ENCODE results near the gene LDHD. TPM values are rescaled to one million over a fixed set of nuclear protein-coding genes. Genes with fewer than 3 reads are reported as not detected.

The LDHD gene
- total RNA-seq, 1 donor from 2014 or later = not detected

DNA sequence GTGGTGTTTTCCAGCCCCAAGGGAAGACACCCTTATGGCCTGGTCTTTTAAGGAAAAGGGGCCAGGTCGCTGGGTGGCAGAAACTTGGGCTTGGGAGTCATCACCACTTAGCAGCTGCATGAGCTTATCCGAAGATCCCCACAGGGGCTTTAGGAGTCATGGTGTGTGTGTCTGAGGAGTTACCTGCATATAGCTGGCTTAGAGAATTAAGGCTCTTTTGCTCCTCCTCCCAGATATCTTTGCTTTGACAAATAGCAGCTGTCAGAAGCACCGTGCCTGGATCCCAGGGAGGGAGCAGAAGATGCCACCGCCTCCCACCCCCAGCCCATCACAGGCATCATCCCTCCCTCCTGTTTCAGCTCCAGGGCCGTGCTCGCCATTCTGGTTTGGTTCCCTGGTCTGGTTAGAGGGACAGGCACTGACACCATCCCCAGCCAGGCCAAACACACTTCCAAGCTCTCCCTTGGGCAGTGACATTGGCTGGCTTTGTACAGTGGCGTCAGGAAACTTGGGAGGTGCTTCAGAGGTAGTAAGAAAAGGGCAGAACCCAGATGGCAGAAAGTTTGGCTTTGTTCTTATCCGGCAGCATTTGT, 17.4 kb downstream of the LDHD start:
- TF ChIP-seq, protein P1, sequence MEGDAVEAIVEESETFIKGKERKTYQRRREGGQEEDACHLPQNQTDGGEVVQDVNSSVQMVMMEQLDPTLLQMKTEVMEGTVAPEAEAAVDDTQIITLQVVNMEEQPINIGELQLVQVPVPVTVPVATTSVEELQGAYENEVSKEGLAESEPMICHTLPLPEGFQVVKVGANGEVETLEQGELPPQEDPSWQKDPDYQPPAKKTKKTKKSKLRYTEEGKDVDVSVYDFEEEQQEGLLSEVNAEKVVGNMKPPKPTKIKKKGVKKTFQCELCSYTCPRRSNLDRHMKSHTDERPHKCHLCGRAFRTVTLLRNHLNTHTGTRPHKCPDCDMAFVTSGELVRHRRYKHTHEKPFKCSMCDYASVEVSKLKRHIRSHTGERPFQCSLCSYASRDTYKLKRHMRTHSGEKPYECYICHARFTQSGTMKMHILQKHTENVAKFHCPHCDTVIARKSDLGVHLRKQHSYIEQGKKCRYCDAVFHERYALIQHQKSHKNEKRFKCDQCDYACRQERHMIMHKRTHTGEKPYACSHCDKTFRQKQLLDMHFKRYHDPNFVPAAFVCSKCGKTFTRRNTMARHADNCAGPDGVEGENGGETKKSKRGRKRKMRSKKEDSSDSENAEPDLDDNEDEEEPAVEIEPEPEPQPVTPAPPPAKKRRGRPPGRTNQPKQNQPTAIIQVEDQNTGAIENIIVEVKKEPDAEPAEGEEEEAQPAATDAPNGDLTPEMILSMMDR (IDR thresholded peaks at IDR 0.05; ENCODE audit: insufficient read depth, low read length, poor library complexity, severe bottlenecking) = no peak
- no peak for DNase-seq (ENCODE audit: low read depth)
- Histone ChIP-seq H3K4me3 (ENCODE audit: low read depth, low read length) (no peak overlapping the region), H3K36me3 (ENCODE audit: control insufficient read depth, insufficient read depth, low read length) (peaks cover 1% of the 10 kb centered on the region), H3K27me3 (ENCODE audit: control insufficient read depth, insufficient read depth, low read length) (no peaks in the 10 kb centered on the region)

DNA sequence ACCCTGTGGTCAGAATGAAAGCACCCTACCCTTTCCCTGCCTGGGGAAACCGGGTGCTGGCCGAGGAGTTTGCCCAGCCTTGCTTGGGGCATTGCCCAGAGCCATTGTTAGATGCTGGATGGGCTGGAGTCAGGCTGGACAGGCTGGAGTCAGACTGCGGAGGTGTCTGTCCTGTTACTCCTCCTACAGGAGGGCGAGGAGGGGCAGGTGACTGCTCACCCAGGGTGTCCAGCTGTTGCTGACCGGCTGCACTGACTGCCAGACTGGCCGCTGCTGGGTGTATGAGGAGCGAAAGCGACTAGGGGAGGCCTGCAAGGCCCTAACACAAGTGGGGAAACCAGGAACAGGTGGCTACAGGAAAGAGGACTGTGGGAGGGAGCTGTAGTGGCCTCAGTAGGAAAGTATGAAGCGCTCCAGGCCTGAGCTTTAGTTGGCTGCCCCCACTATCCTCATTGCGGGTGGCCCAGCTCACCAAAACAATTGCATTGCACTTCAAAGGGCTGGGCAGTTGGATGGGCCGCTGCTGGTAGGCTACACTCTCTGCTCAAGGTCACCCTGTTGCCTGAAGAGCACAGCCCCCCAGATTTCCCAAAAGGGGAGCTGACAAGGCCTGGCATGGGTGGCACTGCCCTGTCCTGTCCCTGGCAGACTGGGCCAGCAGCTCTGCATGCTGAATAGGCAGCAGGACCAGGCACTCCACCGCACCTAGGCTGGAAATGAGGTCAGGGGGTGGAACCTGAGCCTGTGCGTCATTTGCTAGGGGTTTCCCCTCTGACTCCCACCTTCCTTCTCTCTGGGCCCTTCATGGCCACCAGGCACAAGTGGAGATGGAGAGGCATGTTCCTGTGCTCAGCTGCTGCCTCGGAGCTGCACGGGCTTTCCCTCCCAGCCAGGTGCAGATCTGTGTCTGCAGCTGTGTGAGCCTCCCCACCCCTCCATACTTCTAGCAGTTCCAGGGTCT, 18.4 kb downstream of the LDHD start:
- TF ChIP-seq, protein P1 (IDR thresholded peaks at IDR 0.05; ENCODE audit: insufficient read depth, low read length, poor library complexity, severe bottlenecking) = no peak
- peaks cover 1% of the 10 kb centered on the region for H3K36me3 ChIP-seq (ENCODE audit: control insufficient read depth, insufficient read depth, low read length)
- no peaks in the 10 kb centered on the region for H3K27me3 ChIP-seq (ENCODE audit: control insufficient read depth, insufficient read depth, low read length)
- DNase-seq (ENCODE audit: low read depth) = no peak
- no peak overlapping the region for H3K4me3 ChIP-seq (ENCODE audit: low read depth, low read length)

GRCh38 chr16:75097191-75097761, 19.3 kb downstream of the LDHD start:
- no peak for DNase-seq (ENCODE audit: low read depth)
- no peak overlapping the region for H3K4me3 ChIP-seq (ENCODE audit: low read depth, low read length)
- TF ChIP-seq, protein P1 (IDR thresholded peaks at IDR 0.05; ENCODE audit: insufficient read depth, low read length, poor library complexity, severe bottlenecking) = no peak
- H3K27me3 ChIP-seq (ENCODE audit: control insufficient read depth, insufficient read depth, low read length) = no peaks in the 10 kb centered on the region
- H3K36me3 ChIP-seq (ENCODE audit: control insufficient read depth, insufficient read depth, low read length) = peaks cover 1% of the 10 kb centered on the region

- Histone ChIP-seq H3K27me3 (ENCODE audit: control insufficient read depth, insufficient read depth, low read length) (no peaks in the 10 kb centered on the region), H3K4me3 (ENCODE audit: low read depth, low read length) (no peak overlapping the region), H3K36me3 (ENCODE audit: control insufficient read depth, insufficient read depth, low read length) (peaks cover 1% of the 10 kb centered on the region)
- no peak for DNase-seq (ENCODE audit: low read depth)
- TF ChIP-seq, protein P1 (IDR thresholded peaks at IDR 0.05; ENCODE audit: insufficient read depth, low read length, poor library complexity, severe bottlenecking) = peak; percentile 28
These were observed 19.9 kb downstream of the LDHD start for GRCh38 chr16:75096656-75097055.

- Histone ChIP-seq H3K4me3 (ENCODE audit: low read depth, low read length) (no peak overlapping the region), H3K36me3 (ENCODE audit: control insufficient read depth, insufficient read depth, low read length) (peaks cover 1% of the 10 kb centered on the region), H3K27me3 (ENCODE audit: control insufficient read depth, insufficient read depth, low read length) (no peaks in the 10 kb centered on the region)
- TF ChIP-seq, protein P1 (IDR thresholded peaks at IDR 0.05; ENCODE audit: insufficient read depth, low read length, poor library complexity, severe bottlenecking) = no peak
- no peak for DNase-seq (ENCODE audit: low read depth)
These were observed 21.4 kb downstream of the LDHD start for GRCh38 chr16:75095204-75095621.

Measured in kidney epithelial cell (primary cell).